Measurements from ENCODE around the gene ZCRB1.

Gene ZCRB1

DNA sequence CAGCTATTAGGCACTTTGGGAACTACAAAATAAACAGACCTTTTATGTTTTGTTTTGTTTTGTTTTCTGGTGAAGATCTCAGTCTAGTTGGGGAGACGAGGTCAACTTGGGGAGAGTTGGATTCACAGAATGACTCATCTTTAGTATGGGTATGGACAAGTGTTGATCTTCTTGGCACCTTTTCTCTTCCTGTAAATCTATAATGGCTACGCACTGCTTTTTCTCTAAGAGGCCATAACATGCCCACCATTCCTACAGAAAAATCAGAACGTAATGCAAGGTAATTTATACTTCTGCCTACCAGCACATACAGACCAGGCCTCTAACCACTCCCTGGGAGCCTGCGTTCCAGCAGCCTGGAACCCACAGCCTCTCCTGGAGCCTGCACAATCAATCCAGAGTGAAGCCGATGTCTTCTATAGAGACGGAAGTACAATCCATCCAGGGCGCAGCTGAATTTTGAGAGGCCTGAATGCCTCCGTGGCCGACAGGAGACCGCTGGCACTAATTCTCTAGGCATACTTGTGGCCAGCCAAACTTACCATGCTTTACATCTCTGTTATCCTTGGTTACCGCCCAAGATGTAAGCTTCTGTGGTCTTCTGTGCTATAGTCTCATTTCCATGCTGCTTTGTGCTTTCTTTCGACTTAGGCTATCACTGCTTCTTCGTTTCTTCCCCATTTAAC, 790 bp upstream of the ZCRB1 start:
- H3K27ac ChIP-seq (ENCODE audit: low read depth, low read length, severe bottlenecking): peak overlapping the region; percentile 82
- H3K36me3 ChIP-seq (ENCODE audit: control insufficient read depth, insufficient read depth, low read length): peaks cover 4% of the 10 kb centered on the region
- H3K4me3 ChIP-seq (ENCODE audit: extremely low read depth, insufficient read depth, low read length, poor library complexity, severe bottlenecking): peak overlapping the region; percentile 87
- H3K4me1 ChIP-seq (ENCODE audit: control insufficient read depth, insufficient read depth, low read length, poor library complexity, severe bottlenecking): peaks cover 11% of the 10 kb centered on the region
- WGBS, 2 experiments (ENCODE audit: insufficient coverage in 2 of 2): 24 to 33% methylated on average over 10 to 12 of the region's 13 CpGs
- no peaks in the 10 kb centered on the region for H3K9me3 ChIP-seq (ENCODE audit: control insufficient read depth, low read length)

DNA sequence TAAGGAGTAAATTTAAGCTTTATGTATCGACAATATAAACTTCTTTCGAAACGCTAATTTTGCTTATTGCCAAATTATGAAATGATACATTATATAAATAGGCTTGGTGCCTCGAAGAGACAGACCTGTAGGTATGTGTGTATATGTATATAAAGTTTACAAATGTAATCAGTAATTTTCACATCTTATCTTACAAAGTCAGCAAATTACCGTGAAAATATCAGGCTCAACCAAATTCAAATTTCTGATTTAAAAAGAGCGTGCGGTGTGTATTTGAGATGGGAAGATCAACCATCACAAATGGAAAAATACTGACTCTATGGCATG, 605 bp downstream of the ZCRB1 start:
- Histone ChIP-seq H3K9me3 (ENCODE audit: control insufficient read depth, low read length) (no peaks in the 10 kb centered on the region), H3K36me3 (ENCODE audit: control insufficient read depth, insufficient read depth, low read length) (peaks cover 13% of the 10 kb centered on the region), H3K4me1 (ENCODE audit: control insufficient read depth, insufficient read depth, low read length, poor library complexity, severe bottlenecking) (peaks cover 11% of the 10 kb centered on the region), H3K4me3 (ENCODE audit: extremely low read depth, insufficient read depth, low read length, poor library complexity, severe bottlenecking) (peak overlapping the region; percentile 87), H3K27ac (ENCODE audit: low read depth, low read length, severe bottlenecking) (peak overlapping the region; percentile 82)
- no CpG with 5 or more reads among the region's 7 CpGs for WGBS, 2 experiments (ENCODE audit: insufficient coverage in 2 of 2)

DNA sequence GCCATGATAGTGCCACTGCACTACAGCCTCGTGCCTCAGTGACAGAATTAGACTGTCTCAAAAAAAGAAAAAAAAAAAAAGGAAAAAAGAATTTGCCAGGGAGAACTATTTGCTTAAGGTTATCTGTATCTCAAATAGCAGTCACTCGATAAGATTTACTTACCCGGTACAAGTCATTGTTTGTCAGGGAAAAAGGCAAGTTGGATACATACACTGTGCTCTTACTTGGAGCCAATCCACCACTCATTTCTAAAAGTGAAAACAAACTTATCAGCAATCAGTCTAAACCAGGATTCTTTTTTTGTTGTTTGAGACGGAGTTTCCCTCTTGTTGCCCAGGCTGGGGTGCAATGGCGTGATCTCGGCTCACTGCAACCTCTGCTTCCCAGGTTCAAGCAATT, 2.0 kb downstream of the ZCRB1 start:
- Histone ChIP-seq H3K27ac (ENCODE audit: low read depth, low read length, severe bottlenecking) (no peak overlapping the region), H3K9me3 (ENCODE audit: control insufficient read depth, low read length) (no peaks in the 10 kb centered on the region), H3K4me3 (ENCODE audit: extremely low read depth, insufficient read depth, low read length, poor library complexity, severe bottlenecking) (no peak overlapping the region), H3K4me1 (ENCODE audit: control insufficient read depth, insufficient read depth, low read length, poor library complexity, severe bottlenecking) (peaks cover 11% of the 10 kb centered on the region), H3K36me3 (ENCODE audit: control insufficient read depth, insufficient read depth, low read length) (peaks cover 13% of the 10 kb centered on the region)
- 98 to 100% methylated on average over 4 of the region's 6 CpGs for WGBS, 2 experiments (ENCODE audit: insufficient coverage in 2 of 2)

DNA sequence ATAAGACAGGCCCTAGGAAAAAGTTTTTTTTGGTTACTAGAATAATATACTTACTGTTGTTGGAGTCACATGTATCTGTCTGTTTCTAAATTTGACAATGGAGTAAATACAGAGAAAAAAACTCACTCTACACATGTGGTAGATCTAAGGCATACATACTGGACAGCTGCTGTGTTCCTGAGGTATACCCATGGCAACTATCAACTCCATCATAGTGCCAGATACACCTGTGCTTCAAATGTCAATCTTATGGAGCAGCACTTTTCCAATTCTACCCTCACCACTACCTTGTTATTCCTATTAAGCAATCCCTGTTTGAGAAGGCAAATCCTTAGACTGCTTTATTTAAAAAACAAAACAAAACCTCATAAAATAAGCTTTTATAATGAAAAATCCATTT, 3.3 kb downstream of the ZCRB1 start:
- peaks cover 10% of the 10 kb centered on the region for H3K4me1 ChIP-seq (ENCODE audit: control insufficient read depth, insufficient read depth, low read length, poor library complexity, severe bottlenecking)
- peaks cover 13% of the 10 kb centered on the region for H3K36me3 ChIP-seq (ENCODE audit: control insufficient read depth, insufficient read depth, low read length)
- H3K4me3 ChIP-seq (ENCODE audit: extremely low read depth, insufficient read depth, low read length, poor library complexity, severe bottlenecking): no peak overlapping the region
- no peaks in the 10 kb centered on the region for H3K9me3 ChIP-seq (ENCODE audit: control insufficient read depth, low read length)
- no peak overlapping the region for H3K27ac ChIP-seq (ENCODE audit: low read depth, low read length, severe bottlenecking)

DNA sequence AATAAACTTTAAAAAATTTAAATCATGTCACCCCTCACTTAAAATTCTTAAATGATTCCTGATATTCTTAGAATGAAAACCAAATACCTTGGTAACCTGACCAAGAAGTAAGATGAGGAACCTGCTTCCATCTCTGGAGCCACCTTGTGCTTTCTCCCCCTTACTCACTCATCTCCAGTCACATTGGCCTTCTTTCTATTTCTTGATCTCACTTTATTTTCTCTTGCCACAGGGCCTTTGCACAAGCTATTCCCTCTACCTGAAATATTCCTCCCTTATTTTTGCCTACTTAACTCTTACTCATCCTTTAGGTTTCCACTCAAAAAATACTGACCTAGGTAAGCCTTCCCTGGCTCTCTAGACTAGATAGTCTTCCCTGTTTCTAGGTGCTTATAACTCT, 5.1 kb downstream of the ZCRB1 start:
- H3K4me3 ChIP-seq (ENCODE audit: extremely low read depth, insufficient read depth, low read length, poor library complexity, severe bottlenecking): no peak overlapping the region
- H3K36me3 ChIP-seq (ENCODE audit: control insufficient read depth, insufficient read depth, low read length): peaks cover 17% of the 10 kb centered on the region
- H3K4me1 ChIP-seq (ENCODE audit: control insufficient read depth, insufficient read depth, low read length, poor library complexity, severe bottlenecking): peaks cover 3% of the 10 kb centered on the region
- no peak overlapping the region for H3K27ac ChIP-seq (ENCODE audit: low read depth, low read length, severe bottlenecking)
- no peaks in the 10 kb centered on the region for H3K9me3 ChIP-seq (ENCODE audit: control insufficient read depth, low read length)

DNA sequence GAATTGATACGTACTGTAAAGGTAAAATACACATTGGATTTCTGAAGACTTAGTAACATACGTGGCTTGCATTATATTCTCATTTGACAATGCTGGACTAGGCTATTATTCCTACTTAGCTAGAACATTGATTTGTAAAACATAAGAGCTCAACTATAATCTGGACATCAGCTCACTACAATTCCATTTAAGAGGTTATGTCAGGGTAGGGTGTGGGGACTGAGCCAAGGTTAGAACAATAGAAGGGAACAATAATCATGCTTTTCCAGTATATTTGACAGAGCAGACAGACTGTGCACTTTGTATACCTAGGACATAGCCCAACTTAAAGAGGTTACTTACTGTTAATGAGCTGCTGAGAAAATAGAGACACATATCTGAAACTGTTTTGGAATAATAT, 10.8 kb downstream of the ZCRB1 start:
- no peak overlapping the region for H3K27ac ChIP-seq (ENCODE audit: low read depth, low read length, severe bottlenecking)
- peaks cover 20% of the 10 kb centered on the region for H3K36me3 ChIP-seq (ENCODE audit: control insufficient read depth, insufficient read depth, low read length)
- H3K9me3 ChIP-seq (ENCODE audit: control insufficient read depth, low read length): no peaks in the 10 kb centered on the region
- no peak overlapping the region for H3K4me3 ChIP-seq (ENCODE audit: extremely low read depth, insufficient read depth, low read length, poor library complexity, severe bottlenecking)
- no peaks in the 10 kb centered on the region for H3K4me1 ChIP-seq (ENCODE audit: control insufficient read depth, insufficient read depth, low read length, poor library complexity, severe bottlenecking)
- WGBS, 2 experiments (ENCODE audit: insufficient coverage in 2 of 2): 100% methylated on average over 1 of the region's 2 CpGs; no CpG with 5 or more reads in 1 of the 2 experiments

DNA sequence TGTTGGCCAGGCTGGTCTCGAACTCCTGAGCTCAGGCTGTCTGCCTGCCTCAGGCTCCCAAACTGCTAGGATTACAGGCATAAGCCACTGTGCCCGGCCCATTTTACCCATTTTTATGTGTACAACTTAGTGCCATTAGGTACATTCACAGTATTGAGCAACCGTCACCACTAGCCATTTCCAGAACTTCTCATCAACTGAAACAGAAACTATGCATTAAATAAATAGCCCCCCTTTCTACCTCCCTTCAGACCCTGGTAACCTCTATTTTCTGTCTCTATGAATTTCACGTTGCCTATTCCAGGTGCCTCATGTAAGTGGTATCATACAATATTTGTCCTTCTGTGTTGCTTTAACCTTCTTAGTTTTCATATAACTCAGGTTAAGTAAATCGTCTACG, 15.9 kb downstream of the ZCRB1 start:
- 63 to 76% methylated on average over 2 to 4 of the region's 6 CpGs for WGBS, 2 experiments (ENCODE audit: insufficient coverage in 2 of 2)

DNA sequence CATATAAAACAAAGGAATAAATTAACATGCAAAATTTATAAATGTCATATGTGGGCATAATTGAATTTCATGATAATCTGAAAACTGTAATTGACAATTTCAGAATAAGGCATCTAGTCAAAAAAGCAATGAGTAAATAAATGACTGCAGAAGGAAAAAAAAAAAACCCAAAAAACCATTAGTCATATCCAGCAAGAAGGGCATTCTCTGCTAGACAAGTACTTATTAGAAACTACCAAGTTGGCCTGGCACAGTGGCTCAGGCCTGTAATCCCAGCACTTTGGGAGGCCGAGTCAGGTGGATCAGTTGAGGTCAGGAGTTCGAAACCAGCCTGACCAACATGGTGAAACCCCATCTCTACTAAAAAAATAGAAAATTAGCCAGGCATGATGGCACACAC, 17.5 kb downstream of the ZCRB1 start:
- Histone ChIP-seq H3K9me3 (ENCODE audit: control insufficient read depth, low read length) (no peaks in the 10 kb centered on the region), H3K4me3 (ENCODE audit: extremely low read depth, insufficient read depth, low read length, poor library complexity, severe bottlenecking) (no peak overlapping the region), H3K4me1 (ENCODE audit: control insufficient read depth, insufficient read depth, low read length, poor library complexity, severe bottlenecking) (no peaks in the 10 kb centered on the region), H3K27ac (ENCODE audit: low read depth, low read length, severe bottlenecking) (no peak overlapping the region), H3K36me3 (ENCODE audit: control insufficient read depth, insufficient read depth, low read length) (peaks cover 6% of the 10 kb centered on the region)
- WGBS, 2 experiments (ENCODE audit: insufficient coverage in 2 of 2): no CpG with 5 or more reads among the region's 2 CpGs

More for the DNA sequence above, 15.9 kb downstream of the ZCRB1 start:
- Histone ChIP-seq H3K9me3 (ENCODE audit: control insufficient read depth, low read length) (no peaks in the 10 kb centered on the region), H3K36me3 (ENCODE audit: control insufficient read depth, insufficient read depth, low read length) (peaks cover 13% of the 10 kb centered on the region), H3K4me3 (ENCODE audit: extremely low read depth, insufficient read depth, low read length, poor library complexity, severe bottlenecking) (no peak overlapping the region), H3K4me1 (ENCODE audit: control insufficient read depth, insufficient read depth, low read length, poor library complexity, severe bottlenecking) (no peaks in the 10 kb centered on the region), H3K27ac (ENCODE audit: low read depth, low read length, severe bottlenecking) (no peak overlapping the region)

DNA sequence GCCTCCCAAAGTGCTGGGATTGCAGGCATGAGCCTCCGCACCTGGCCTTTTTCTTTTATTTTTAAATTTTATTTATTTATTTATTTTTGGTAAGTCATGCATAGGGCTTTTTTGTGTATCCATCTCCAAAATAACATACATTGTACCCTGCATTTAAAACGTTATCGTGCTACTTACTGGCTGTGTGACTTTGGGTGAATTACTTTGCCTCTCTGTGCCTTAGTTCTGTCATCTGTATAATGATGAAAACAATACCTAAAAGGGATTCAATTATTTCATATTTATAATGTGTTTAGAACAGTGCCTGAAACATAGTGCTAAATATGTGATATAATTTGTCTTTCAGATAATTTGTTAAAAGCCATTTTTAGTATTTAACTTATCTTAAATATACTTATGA, 19.6 kb downstream of the ZCRB1 start:
- Histone ChIP-seq H3K36me3 (ENCODE audit: control insufficient read depth, insufficient read depth, low read length) (no peaks in the 10 kb centered on the region), H3K4me1 (ENCODE audit: control insufficient read depth, insufficient read depth, low read length, poor library complexity, severe bottlenecking) (no peaks in the 10 kb centered on the region), H3K9me3 (ENCODE audit: control insufficient read depth, low read length) (no peaks in the 10 kb centered on the region), H3K27ac (ENCODE audit: low read depth, low read length, severe bottlenecking) (no peak overlapping the region), H3K4me3 (ENCODE audit: extremely low read depth, insufficient read depth, low read length, poor library complexity, severe bottlenecking) (no peak overlapping the region)
- no CpG with 5 or more reads among the region's 3 CpGs for WGBS, 2 experiments (ENCODE audit: insufficient coverage in 2 of 2)

DNA sequence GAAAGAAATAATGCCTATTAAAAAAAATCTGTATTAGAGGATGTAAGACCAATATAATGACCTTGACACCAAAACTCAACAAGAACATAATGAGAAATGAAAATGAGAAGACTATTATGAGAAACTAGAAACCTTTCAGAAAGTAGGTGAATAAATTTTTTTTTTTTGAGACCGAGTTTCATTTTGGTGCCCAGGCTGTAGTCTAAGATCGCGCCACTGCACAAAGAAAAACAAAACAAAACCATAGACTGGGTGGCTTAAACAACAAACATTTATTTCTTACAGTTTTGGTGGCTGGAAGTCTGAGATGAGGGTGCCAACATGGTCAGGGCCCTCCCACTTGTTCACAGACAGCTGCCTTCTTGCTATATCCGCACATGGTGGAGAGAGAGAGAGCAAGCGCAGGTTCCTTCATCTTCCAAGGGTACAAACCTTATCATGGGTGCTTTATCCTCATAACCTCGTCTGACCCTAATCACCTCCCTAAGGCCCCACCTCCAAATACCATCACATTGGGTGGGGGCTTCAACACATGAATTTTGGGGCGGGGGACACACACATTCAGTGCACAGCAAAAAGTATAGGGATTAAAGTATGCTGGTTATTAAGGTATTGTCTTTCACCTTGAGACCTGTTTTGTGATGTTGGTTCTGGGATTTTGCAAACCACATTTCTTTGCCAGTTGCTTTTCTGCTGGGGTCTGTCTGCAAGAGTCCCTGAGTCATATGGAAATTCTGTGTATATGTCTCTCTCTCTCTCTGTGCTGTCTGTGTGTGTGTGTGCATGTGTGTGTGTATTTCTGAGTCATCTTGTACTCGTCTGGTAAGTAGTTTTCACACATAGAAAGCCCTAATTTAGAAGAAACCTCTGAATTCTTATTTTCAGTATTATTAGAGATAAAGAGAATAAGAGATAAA, 26.2 kb downstream of the ZCRB1 start:
- peaks cover 4% of the 10 kb centered on the region for H3K9me3 ChIP-seq (ENCODE audit: control insufficient read depth, low read length)
- 100% methylated on average over 1 to 2 of the region's 8 CpGs for WGBS, 2 experiments (ENCODE audit: insufficient coverage in 2 of 2)
- no peaks in the 10 kb centered on the region for H3K36me3 ChIP-seq (ENCODE audit: control insufficient read depth, insufficient read depth, low read length)
- no peak overlapping the region for H3K27ac ChIP-seq (ENCODE audit: low read depth, low read length, severe bottlenecking)
- H3K4me3 ChIP-seq (ENCODE audit: extremely low read depth, insufficient read depth, low read length, poor library complexity, severe bottlenecking): no peak overlapping the region
- no peaks in the 10 kb centered on the region for H3K4me1 ChIP-seq (ENCODE audit: control insufficient read depth, insufficient read depth, low read length, poor library complexity, severe bottlenecking)

DNA sequence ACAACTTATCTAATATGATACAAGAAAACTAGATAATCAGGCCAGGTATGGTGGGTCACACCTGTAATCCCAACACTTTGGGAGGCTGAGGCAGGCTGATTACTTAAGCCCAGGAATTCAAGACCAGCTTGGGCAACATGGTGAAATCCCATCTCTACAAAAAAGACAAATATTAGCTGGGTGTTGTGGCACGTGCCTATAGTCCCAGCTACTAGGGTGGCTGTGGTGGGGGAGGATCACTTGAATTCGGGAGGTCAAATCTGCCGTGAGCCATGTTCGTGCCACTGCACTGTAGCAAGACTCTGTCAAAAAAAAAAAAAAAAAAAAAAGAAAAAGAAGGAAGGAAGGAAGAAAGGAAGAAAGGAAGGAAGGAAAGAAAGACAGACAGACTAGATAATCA, 27.0 kb downstream of the ZCRB1 start:
- Histone ChIP-seq H3K27ac (ENCODE audit: low read depth, low read length, severe bottlenecking) (no peak overlapping the region), H3K4me3 (ENCODE audit: extremely low read depth, insufficient read depth, low read length, poor library complexity, severe bottlenecking) (no peak overlapping the region), H3K36me3 (ENCODE audit: control insufficient read depth, insufficient read depth, low read length) (no peaks in the 10 kb centered on the region), H3K9me3 (ENCODE audit: control insufficient read depth, low read length) (peaks cover 4% of the 10 kb centered on the region), H3K4me1 (ENCODE audit: control insufficient read depth, insufficient read depth, low read length, poor library complexity, severe bottlenecking) (no peaks in the 10 kb centered on the region)
- WGBS, 2 experiments (ENCODE audit: insufficient coverage in 2 of 2): 79 to 100% methylated on average over 2 to 3 of the region's 4 CpGs

Data from mesodermal cell (in vitro differentiated cells).